ENCODE measurements around the gene LGALS13.

DNA sequence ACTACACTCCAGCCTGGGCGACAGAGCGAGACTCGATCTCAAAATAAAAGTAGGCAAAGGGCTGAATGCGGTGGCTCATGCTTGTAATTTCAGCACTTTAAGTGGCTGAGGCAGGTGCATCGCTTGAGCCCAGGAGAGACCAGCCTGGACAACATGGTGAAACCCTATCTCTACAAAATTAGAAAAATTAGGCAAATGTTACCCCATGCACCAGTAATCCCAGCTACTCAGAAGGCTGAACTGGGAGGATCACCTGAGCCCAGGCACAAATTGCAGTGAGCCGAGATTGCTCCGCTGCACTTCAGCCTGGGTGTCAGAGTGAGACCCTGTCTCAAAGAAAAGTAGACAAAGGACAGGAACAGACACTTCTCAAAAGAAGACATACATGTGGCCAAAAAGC lies 9.9 kb upstream of the LGALS13 start:
- TF ChIP-seq, protein P1, sequence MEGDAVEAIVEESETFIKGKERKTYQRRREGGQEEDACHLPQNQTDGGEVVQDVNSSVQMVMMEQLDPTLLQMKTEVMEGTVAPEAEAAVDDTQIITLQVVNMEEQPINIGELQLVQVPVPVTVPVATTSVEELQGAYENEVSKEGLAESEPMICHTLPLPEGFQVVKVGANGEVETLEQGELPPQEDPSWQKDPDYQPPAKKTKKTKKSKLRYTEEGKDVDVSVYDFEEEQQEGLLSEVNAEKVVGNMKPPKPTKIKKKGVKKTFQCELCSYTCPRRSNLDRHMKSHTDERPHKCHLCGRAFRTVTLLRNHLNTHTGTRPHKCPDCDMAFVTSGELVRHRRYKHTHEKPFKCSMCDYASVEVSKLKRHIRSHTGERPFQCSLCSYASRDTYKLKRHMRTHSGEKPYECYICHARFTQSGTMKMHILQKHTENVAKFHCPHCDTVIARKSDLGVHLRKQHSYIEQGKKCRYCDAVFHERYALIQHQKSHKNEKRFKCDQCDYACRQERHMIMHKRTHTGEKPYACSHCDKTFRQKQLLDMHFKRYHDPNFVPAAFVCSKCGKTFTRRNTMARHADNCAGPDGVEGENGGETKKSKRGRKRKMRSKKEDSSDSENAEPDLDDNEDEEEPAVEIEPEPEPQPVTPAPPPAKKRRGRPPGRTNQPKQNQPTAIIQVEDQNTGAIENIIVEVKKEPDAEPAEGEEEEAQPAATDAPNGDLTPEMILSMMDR (IDR thresholded peaks at IDR 0.05) = no peak
- TF ChIP-seq POLR2AphosphoS5 (IDR thresholded peaks at IDR 0.05) = no peak
